ENCODE measurements around the gene NEGR1.

The NEGR1 gene

DNA sequence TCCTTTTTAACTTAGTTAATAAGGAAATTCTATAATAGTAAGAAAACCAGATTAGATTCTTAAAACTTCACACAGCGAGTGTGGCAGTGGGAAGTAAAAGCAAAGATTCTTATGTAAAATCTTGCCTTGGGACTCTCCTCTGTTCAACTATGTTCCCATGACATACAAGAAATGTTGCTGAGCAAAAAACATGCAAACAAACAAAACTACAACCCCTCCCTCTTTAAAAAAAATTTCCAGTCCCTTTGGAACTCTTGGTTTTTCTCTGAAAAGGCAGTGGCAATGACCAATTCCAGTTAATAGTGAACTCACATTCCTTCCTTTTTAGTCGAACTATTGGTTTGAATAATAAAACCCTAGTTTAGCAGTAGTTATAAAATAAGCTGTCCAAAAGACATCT, 748.4 kb downstream of the NEGR1 start:
- FAIRE-seq: no peak

DNA sequence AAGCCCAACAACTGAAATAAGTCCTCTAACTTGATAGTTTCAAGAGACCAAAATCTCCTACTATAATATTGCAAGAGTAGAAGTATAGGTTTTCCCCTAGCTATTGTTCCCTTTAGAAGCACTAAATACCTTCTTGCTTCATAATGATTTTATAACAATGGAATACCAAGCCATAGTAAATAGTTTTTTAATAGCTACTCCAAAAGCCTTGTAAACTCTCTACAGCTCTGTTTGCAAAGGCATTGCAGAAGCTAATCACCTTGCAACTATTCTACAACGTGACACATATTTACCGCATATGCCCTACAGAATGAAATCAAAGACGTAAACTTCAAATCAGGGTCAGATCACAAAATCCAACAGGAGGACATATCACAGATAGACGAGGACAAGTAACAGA, 750.0 kb downstream of the NEGR1 start:
- no peak for FAIRE-seq

DNA sequence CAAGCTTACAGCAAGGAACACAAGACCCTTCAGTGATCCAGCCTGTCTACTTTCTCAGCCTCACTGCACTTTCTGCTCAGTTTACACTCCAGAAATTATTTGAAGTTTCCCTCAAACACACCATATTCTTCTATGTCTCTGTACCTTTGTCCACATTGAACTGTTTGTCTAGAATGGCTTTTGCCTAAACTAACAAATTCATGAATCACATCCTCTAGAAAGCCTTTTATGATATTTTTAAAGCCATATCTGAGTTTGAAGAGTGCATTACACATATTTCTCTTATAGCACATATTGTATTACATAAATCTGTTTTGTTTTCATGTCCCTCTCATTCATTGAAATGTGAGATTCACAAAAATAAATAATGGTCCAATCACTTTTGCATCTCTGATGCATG, 755.5 kb downstream of the NEGR1 start:
- no peak for FAIRE-seq

DNA sequence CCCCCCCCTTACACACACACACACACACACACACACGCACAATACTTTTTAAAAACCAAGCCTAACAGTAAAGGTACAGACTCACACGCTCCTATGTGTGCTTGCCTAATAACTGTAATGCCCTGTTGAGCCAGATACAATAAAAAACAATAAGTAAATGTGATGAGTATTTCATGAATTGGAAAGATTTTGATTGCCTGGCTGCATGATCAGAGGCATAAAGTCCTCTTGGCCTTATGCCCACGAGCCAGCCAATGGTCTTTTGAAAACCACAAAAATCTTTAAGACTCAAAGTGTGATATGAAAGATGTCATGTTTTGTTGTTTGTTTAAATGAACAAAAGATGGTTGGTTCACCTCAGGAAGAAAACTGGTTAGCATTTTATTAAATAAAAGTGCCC, 759.6 kb downstream of the NEGR1 start:
- FAIRE-seq: no peak

DNA sequence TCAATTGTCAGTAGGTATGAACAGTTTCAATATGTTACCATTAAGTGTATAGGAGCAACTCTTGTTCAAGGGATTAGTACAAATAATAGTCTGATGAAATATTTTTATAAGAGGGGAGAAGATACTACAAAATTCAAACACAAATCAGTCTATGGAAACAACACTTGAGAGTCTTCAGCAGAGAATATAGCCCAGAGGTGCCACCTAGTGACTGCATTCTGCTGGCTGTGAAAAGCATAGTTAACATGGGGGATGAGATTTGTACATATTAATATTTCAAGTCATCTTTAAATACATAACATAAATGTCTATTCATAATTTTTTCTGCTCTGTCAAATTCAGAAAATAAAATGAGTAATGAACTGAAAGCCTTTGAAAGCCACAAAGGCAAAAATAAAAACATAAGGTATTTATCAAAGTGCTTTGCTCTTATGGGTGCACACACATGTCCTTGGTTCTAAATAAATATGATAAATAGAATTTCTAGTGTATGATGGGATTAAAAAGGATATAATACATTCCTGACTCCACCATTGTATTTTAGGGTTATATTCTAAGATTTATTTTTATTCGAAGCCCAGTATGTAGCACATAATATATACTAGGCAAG, 760.6 kb downstream of the NEGR1 start:
- peak; percentile 47 for FAIRE-seq

DNA sequence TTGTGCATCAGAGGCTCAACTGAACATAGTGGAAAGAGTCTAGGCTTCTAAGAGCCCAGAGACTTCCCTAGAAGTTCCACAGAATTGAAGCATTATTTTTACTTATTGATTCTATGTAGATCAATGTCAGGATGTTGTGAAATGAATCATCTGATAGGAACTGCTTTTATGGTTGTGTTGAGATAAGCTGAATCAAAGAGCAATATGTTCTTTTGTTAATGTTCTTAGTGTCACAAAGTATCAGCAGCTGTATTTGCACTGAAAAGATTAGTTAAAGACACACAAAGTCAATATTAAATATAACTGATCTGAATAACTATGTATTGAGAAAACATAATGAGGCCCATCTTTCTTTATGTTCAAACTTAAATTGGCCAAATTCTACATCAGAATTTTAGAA, 770.8 kb downstream of the NEGR1 start:
- peak; percentile 36 for FAIRE-seq

DNA sequence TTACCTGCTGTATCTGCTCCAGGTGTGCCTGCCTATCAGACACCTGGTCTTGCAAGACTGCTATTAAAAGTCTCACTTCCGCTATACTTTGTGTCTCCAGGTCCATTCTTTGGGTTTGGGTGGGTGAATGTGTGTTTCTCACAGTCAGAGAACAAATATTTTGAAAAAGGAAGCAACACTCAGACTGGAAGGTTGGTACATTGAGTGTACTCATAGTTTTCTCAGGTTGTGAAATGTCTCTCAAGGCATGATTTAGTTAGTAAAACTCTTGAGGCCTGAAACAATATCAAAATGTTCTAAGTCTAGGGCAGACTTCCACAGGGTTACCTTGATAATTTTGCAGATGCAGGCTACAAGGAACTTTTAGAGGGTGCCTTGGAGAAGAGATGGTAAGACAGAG, 771.6 kb downstream of the NEGR1 start:
- FAIRE-seq: no peak

DNA sequence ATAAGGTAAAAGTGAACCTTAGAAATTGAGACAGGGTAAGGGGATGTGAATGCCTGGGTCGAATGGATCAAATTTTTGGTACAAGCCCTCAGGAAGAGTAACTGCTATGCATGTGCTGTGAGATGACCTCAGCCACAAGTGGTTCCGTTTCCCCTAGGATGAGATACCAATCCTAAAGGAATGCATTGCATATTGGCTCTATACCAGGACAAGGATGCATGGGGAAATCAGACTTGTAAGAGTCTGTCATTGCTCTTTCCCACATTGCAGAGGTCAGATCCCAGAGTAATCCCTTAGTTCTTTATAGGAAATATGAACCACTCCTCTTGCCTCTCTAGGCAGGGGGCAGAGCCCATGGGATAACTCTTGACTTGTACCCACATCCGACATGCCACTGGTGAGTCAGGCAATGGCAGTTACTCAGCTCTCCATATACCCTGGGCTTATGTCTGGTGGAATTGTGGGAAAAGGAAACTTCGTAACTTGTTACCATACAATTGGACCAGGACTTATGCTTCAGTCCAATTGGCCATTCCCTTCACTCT, 773.2 kb downstream of the NEGR1 start:
- no peak for FAIRE-seq

DNA sequence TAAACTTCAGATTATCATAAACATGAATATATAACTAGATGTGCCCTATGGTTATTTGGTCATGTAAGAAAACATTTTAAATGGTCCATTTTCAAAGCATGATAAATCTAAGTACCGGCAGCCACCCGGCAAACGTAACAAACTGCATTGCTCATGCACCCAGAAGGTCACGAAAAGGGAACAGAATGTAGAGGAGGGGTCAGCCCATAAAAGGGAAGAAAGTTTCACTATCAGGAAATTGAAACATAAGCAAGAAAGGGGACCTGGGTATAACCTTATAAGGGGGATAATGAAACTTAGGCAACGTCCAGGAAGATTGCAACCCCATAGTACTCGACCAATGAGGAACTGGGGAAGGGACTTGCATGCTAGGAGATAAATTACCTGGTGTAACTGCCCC, 780.3 kb downstream of the NEGR1 start:
- no peak for FAIRE-seq

DNA sequence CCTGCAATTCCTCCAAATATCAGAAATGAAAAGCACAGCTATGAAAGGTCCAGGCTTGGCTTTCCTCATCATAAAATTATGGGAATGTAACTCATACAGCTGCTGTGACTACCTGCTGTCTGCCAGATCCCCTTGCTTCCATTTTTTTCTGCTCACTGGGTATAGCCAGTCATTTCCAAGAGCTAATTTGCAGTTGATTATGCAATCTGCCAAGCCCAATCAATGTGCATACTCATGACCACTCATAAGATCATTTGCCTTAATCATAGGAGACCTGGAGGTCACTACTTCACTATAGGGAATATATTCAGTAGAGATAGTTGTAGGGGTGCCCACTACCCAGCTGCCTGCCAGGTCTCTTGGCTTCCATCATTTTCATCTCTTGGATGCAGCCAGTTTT, 783.8 kb downstream of the NEGR1 start:
- FAIRE-seq: no peak

DNA sequence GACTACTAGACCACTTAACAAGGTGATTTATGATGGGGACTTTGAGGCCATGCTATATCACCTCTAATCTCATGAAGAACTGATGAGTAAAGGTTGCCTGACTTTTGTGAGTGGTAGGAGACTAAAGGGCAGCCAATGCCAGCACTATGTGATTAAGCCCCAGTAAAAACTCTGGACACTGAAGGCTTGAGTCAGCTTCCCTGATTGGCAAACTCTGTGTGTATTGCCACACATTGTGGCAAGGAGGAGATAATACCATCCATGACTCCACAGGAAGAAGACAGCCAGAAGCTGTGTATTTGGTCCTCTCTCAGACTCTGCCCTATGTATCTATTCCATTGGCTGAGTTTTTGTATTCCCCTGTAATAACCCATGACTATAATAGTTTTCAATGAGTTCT, 788.2 kb downstream of the NEGR1 start:
- FAIRE-seq: no peak

DNA sequence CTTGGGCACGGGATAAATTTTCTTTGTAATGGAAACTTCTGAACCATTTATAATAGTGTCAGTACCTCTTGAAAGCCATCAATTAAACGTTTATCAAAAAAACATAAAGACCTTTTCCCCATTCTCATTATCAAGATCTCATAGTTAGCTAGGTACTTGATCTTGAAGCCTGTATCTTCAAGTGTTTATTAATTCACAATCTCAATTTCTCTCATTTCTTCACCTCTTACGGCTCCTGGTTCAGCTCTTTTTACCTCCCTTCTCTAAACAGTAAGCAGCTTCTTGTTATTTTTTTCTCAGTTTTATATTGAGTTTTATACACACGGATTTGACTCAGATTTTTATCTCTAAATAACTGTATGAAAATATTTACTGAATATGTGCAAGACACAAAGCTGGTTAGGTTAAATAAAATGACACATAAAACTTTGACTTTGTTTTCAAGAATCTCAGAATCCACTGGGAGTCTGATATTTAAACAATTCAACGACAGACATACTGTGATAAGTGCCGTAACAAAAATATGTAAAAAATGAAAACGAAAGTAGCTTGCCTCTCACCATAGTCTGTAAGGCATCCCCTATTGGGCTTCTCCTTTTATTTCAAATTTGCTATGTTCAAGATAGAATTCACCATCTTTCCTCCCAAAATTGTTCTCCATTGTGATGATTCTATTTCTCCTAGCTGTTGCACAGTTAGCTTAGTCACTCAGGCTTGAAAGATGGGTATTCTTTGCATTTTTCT, 789.9 kb downstream of the NEGR1 start:
- no peak for FAIRE-seq

DNA sequence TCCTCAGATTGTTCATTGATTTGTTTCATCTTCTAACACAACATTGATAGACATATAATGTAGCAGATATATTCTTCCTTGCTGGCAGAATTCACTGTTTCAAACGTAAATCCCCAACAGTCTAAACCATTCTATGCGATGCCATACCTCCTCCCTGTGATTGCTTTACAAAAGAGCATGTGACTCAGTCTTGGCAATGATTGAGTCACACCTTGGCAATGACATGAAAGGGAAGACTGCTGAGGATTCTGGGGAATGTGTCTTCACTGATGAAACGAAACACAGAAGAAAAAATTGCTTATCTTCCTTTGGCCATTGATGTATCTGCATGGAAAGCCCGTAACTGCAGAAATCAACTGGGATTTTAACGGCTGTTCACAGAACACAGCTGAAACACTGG, 791.9 kb downstream of the NEGR1 start:
- FAIRE-seq: no peak

DNA sequence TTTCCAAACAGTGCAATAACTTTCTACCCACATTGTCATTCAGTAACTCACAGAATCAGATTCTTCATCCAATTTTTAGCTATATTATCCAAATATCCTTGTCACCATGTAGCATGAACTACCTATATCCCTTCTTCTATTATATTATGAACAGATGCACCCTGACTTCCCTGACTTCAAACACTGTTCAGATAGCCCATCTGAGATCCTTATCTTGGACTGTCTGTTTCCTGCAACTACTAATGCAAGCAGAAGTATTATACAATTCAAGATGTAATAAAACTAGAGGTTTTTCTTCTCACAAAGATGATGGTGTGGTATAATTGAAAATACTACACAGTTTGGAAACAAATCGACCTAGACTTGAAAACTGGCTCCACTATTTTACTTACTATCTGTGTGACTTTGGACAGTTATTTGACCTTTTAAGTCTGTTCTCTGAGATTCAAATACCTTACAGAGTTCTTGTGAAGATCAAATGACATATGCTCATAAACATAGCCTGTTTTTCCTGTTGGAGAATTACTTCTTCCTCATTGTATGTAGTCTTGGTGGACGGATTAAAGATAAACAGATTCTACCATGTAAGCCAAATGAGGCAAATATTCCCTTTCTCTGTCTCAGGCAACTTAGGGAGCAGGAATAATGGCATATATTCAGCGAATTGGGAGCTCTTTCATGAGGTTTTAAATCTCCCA, 793.6 kb downstream of the NEGR1 start:
- no peak for FAIRE-seq

DNA sequence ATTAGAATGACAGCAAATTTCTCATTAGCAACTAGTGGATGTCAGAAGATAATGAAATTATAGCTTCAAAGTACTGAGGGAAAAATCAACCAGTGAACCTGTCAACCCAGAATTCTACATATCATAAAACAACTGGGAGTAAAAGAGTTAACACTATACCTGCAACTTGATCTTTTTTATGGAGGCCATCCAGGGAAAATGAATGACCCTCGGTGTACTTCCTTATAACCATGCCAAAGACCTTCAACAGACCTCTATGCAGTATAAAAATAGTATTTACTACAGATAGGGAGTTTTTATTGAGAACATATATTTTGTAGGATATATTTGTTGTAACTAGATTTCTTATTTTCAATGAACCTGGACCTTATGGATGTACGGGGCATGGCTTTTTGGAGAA, 809.0 kb downstream of the NEGR1 start:
- peak; percentile 75 for FAIRE-seq

DNA sequence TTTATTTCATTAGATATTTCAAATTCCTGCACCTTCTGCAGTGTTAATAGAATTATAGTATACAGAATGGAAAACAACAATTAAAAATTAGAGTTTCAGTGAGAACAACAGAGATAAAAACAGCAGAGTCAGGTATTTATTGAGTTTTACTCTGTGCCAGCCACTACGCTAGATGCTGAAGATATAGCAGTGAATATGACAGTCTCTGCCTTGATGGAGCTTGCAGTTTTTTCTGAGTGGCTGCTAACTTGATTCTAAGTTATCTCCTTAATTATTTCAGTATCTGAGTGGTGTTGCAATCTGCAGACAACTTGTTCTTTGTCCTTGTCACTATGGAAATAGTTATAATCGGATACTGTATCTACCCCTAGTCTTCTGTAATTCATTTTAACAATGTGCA, 817.2 kb downstream of the NEGR1 start:
- FAIRE-seq: no peak

DNA sequence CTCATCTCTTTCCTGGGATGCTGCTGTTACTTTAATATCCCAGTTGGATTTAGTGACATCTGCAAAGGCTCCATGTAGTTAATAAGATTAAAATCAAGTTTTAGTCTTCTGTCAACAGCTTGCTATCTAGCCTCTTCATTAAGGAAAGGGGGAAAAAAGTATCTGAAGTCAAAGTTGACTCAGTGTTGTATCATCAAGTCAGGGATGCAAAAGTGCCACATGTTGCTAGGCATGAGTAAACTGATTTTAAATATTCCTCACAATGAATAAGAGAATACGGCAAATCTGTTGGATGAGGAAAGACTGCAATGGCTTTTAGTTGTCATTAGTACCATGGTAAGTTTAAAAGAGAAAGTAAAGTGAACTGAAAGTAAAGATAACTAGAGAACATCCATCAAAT, 818.3 kb downstream of the NEGR1 start:
- no peak for FAIRE-seq

DNA sequence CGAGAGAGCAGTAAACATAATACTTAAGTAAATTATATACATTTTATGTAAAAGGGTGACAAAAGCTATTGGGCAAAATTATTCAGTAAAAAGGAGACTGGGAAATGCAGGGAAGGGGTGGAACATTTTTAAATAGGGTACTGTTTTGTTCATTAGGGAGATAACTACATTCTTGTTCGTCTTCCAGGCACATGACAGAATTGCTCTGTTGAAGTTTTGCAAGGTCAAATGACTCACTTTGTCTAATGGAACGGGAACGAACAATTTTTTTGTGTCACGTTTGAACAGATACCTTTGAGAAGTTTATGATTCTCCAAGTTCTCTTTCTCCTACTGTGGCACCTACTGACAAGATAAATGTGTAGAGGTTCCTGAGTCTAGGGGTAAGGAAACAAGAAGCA, 819.2 kb downstream of the NEGR1 start:
- no peak for FAIRE-seq

DNA sequence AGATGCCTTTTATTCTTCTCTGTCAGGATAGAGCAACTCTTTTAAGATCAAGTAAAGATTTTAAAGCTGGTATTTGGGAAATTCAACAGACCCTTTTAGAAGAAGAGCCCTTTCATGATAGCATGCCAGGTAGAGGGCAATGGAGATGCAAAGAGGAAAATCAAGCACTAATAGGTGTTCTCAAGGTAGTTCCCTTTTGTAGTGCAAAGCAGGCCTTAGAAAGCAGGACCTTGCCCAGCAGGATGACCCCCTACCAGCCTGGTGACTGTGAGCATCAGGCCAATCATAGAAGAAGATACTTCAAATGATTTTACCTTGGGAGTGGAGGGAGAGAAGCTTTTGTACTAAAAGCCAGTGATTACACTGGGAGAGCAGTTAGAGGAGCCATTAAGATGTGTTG, 820.1 kb downstream of the NEGR1 start:
- FAIRE-seq: no peak

DNA sequence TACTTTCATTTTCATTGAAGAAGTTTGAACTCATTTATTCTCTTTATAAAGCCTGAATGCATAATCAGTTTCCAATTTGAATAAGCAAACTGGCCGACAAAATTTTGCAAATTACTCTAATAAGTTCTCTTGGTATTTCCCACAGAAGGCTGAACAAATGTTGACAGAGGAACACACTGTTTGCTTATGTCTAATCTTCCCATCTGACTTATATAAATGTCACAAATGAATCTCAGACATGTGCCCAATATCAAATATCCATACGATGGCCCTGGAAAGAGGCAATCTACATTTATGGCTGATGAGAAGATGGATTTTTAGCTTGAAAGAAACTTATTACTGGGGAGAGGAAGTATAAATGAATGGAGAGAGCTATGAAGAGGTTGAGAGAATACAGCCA, 820.9 kb downstream of the NEGR1 start:
- no peak for FAIRE-seq

DNA sequence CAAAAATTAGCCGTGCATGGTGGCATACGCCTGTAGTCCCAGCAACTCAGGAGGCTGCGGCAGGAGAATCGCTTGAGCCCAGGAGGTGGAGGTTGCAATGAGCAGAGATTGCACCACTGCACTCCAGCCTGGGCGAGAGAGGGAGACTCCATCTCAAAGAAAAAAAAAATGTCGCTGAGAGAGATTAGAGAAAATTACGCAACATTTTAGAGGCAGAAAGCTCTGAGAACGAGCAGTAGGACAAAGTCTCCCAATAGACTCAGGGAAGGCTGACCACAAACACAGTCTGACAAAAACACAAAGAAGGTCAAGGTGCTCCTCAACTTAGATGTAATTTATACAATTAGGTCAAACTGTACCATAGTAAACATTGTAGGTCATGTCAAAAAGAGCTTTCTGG, 833.9 kb downstream of the NEGR1 start:
- no peak for FAIRE-seq

DNA sequence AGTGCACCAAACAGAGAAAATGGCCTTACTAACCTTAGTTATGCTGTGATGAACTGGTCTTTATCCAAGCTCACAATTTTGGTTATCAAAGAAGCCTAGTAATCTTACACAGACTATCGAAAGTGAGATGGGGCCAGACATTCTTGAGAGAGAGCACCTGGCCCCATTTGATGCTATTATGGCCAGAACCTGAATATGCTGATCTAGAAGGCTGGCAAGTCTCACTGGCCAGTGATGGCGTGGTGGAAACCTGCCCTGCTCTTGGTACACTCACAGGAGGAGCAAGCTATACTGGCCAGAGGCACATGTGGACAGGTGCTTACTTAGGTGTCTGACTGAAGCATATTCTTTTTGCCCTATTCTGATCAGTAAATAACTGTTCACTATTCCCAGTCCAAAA, 843.7 kb downstream of the NEGR1 start:
- FAIRE-seq: no peak

DNA sequence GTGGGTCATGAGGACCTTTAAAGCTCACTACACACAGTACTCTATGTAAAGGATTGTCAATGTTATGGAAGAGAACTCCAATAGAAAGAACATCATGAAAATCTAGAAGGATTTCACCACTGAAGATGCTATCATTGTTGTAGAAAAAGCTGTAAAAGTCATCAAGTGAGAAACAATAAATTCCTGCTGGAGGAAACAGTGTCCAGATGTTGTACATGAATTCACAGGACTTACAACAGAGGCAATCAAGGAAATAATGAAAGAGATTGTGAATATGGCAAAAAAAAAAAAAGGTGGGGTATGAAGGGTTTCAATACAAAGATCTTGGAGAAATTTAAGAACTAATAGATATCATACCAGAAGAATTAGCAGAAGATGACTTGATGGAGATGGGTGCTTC, 846.4 kb downstream of the NEGR1 start:
- no peak for FAIRE-seq

DNA sequence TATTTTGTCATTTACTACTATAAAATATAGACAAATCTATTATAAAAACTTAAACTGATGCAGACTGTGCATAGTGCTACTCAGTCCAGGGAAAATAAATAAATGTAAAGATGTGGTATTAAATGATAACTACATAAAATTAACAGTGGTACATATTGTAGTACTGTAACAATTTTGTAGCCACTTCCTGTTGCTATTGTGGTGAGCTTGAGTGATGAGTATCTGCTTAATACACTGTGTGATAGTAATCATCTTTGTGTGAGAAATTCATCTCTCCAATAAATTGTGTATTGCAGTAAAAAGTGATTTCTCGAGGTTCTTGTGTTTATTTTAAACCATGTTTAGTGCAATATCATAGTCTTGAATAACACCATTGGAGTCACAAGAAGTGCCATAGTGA, 848.1 kb downstream of the NEGR1 start:
- no peak for FAIRE-seq

Measured in colon (tissue), 2 donors.